Tibial artery (tissue), 4 donors: ENCODE measurements around the gene TPD52L1.

Source experiments
- DNase-seq, 2 donors: peaks; one replicate each; pipeline ENCODE4 v3.0.0-alpha.2; 2019
- H3K27ac ChIP-seq, 2 donors: fragments of 200-600 bp; sonication (generic) in 1 of 2; 1 replicate in 1 of 2; 2 replicates in 1 of 2; pipeline ENCODE4 v1.5.1; 2018 to 2019; ENCODE audit warnings: mild to moderate bottlenecking in 1 of 2
- H3K27me3 ChIP-seq, 2 donors: fragments of 200-600 bp; sonication (generic) in 1 of 2; one replicate each; pipeline versions ENCODE4 v1.5.1 to v1.6.0; 2016 to 2019
- H3K36me3 ChIP-seq, 3 donors: fragments of 200-600 bp; sonication (generic) in 2 of 3; one replicate each; pipeline ENCODE4 v1.5.1; 2016 to 2019; ENCODE audit warnings: mild to moderate bottlenecking in 2 of 3
- H3K4me1 ChIP-seq, 4 donors: fragments of 200-600 bp; sonication (generic) in 2 of 4; 1 replicate in 3 of 4; 2 replicates in 1 of 4; pipeline ENCODE4 v1.5.1; 2016 to 2019
- H3K4me3 ChIP-seq, 2 donors: fragments of 200-600 bp; sonication (generic) in 1 of 2; 1 replicate in 1 of 2; 2 replicates in 1 of 2; pipeline ENCODE4 v1.5.1; 2018 to 2019; ENCODE audit warnings: mild to moderate bottlenecking in 2 of 2
- H3K9me3 ChIP-seq, 3 donors: fragments of 200-600 bp; sonication (generic) in 1 of 3; one replicate each; pipeline ENCODE4 v1.5.1; 2016 to 2019
- CTCF ChIP-seq, 2 experiments: fragments of 200-600 bp in 1 of 2; fragments of 450-650 bp in 1 of 2; IDR thresholded peaks; one replicate each; pipeline ENCODE4 v1.5.1; 2017 to 2019; ENCODE audit warnings: antibody characterized with exemption in 2 of 2, mild to moderate bottlenecking in 1 of 2, moderate library complexity in 1 of 2
- intact Hi-C: fragments of 100-400 bp; cut with DNase I; formaldehyde crosslinking; loops from one replicate; pipeline ENCODE4 v1.15.0; 2023; ENCODE audit warnings: low total_unique reads

Gene TPD52L1

GRCh38 chr6:125253881-125254280 lies 100.3 kb downstream of the TPD52L1 start:
- no peak for DNase-seq
- no peak for TF ChIP-seq CTCF (IDR thresholded peaks at IDR 0.05)
- Histone ChIP-seq H3K27ac (no peak overlapping the region), H3K36me3 (no peaks in the 10 kb centered on the region), H3K4me1 (peaks cover 0 to 52% (median 11%) of the 10 kb centered on the region in 4 donors), H3K9me3 (no peaks in the 10 kb centered on the region), H3K4me3 (no peak overlapping the region), H3K27me3 (no peaks in the 10 kb centered on the region)
- intact Hi-C loops, result no loop called here

- no peak for DNase-seq
- Histone ChIP-seq H3K27me3 (no peaks in the 10 kb centered on the region), H3K4me1 (peaks cover 0 to 51% (median 11%) of the 10 kb centered on the region in 4 donors), H3K9me3 (no peaks in the 10 kb centered on the region), H3K27ac (no peak overlapping the region), H3K4me3 (no peak overlapping the region), H3K36me3 (no peaks in the 10 kb centered on the region)
- no peak for TF ChIP-seq CTCF (IDR thresholded peaks at IDR 0.05)
- intact Hi-C loops, result no loop called here
Observed at GRCh38 chr6:125254321-125254720, 100.7 kb downstream of the TPD52L1 start.

GRCh38 chr6:125255201-125255600 lies 101.6 kb downstream of the TPD52L1 start:
- Histone ChIP-seq H3K9me3 (no peaks in the 10 kb centered on the region), H3K27me3 (no peaks in the 10 kb centered on the region), H3K4me1 (peaks cover 0 to 51% (median 11%) of the 10 kb centered on the region in 4 donors), H3K27ac (no peak overlapping the region), H3K4me3 (no peak overlapping the region), H3K36me3 (no peaks in the 10 kb centered on the region)
- no peak for DNase-seq
- intact Hi-C loops, result no loop called here
- no peak for TF ChIP-seq CTCF (IDR thresholded peaks at IDR 0.05)

- Histone ChIP-seq H3K4me1 (peaks cover 0 to 51% (median 13%) of the 10 kb centered on the region in 4 donors), H3K27ac (no peak overlapping the region), H3K27me3 (no peaks in the 10 kb centered on the region), H3K36me3 (no peaks in the 10 kb centered on the region), H3K9me3 (no peaks in the 10 kb centered on the region), H3K4me3 (no peak overlapping the region)
- no peak for DNase-seq
- no peak for TF ChIP-seq CTCF (IDR thresholded peaks at IDR 0.05)
- intact Hi-C loops, result no loop called here
Observed at GRCh38 chr6:125257351-125257750, 103.8 kb downstream of the TPD52L1 start.

GRCh38 chr6:125258651-125259353 lies 105.2 kb downstream of the TPD52L1 start:
- DNase-seq, result no peak
- H3K27me3 ChIP-seq, result no peaks in the 10 kb centered on the region
- intact Hi-C loops, result no loop called here
- H3K9me3 ChIP-seq, result no peaks in the 10 kb centered on the region
- H3K4me3 ChIP-seq, result no peak overlapping the region
- no peak for TF ChIP-seq CTCF (IDR thresholded peaks at IDR 0.05)
- H3K4me1 ChIP-seq, result peaks cover 0 to 50% (median 11%) of the 10 kb centered on the region in 4 donors
- H3K36me3 ChIP-seq, result no peaks in the 10 kb centered on the region
- H3K27ac ChIP-seq, result no peak overlapping the region
